ENCODE measurements around the gene VPS16.
"Not testable (repeated sequence)": the region's sequence is repeated elsewhere in the genome, so short reads cannot be mapped to it uniquely, and the experiment has no call there.

The VPS16 gene

GRCh38 chr20:2807019-2807418 lies 33.5 kb upstream of the VPS16 start:
- DNase-seq (ENCODE audit: low read depth) = no peak

- DNase-seq (ENCODE audit: low read depth) = not testable (repeated sequence)
Observed at GRCh38 chr20:2807929-2808328, 32.6 kb upstream of the VPS16 start.

- no peak for DNase-seq (ENCODE audit: low read depth)
Observed at GRCh38 chr20:2809690-2810089, 30.9 kb upstream of the VPS16 start.

DNA sequence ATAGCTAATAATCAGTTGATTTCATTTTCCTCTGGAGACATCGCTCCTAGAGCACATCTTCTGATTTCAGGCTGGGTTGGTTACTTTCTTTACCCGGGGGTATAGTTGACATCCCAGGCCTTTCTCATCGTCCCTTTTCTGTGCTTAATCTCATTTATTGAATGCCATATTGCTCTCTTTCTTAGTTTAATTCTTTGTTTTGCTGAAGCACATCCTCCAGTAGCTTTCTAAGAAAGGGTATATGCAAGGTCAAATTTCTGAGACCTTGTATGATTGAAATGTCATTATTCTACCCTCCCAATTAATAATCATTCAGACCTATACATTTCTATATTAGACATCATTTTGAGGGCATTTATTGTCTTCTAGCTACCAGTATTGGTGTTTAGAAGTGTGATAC lies 28.4 kb upstream of the VPS16 start:
- no peak for DNase-seq (ENCODE audit: low read depth)

DNA sequence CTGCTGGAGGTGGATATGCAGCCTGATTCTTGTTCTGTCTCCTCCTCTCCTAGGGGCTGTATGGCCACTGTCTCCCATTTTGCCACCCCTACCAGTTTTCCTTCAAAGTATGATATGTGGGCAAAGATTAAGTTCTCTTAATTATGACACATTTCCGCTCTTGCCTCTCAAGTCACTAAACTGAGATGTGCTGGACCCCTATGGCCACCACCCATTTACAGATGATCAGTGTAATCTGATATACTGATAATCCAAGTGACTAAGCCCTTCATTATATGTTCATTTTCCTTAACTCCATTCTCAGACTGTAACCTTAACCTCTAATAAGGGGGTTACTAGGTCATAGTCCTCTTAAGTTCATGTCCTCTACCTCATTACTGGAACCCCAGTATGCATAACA lies 26.5 kb upstream of the VPS16 start:
- no peak for DNase-seq (ENCODE audit: low read depth)

GRCh38 chr20:2814587-2815051 lies 25.9 kb upstream of the VPS16 start, which contains the start of gene C20orf141:
C20orf141 (plus strand) TSS chr20:2814987; CDS start chr20:2815185, 198 bp downstream.
- peak; percentile 100 for DNase-seq (ENCODE audit: low read depth)

DNA sequence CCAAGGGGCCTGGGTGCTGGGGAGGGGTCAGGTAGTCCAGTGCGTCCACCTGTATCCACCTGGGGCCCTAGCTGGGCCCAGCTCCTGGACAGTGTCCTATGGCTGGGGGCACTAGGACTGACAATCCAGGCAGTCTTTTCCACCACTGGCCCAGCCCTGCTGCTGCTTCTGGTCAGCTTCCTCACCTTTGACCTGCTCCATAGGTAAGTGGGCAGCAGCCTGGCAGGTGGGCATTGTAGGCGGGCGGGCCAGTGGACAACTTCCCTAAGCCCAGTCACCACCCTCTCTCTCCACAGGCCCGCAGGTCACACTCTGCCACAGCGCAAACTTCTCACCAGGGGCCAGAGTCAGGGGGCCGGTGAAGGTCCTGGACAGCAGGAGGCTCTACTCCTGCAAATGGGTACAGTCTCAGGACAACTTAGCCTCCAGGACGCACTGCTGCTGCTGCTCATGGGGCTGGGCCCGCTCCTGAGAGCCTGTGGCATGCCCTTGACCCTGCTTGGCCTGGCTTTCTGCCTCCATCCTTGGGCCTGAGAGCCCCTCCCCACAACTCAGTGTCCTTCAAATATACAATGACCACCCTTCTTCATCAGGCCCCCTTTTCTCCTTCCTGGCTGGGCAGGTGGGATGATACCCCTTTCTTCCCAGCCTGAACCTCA lies 25.2 kb upstream of the VPS16 start:
- no peak for DNase-seq (ENCODE audit: low read depth)

- DNase-seq (ENCODE audit: low read depth) = no peak
Observed at GRCh38 chr20:2816030-2816582, 24.4 kb upstream of the VPS16 start, which contains the start of gene TMEM239. TMEM239 (plus strand) TSS chr20:2816364; CDS start chr20:2816555, 191 bp downstream.

DNA sequence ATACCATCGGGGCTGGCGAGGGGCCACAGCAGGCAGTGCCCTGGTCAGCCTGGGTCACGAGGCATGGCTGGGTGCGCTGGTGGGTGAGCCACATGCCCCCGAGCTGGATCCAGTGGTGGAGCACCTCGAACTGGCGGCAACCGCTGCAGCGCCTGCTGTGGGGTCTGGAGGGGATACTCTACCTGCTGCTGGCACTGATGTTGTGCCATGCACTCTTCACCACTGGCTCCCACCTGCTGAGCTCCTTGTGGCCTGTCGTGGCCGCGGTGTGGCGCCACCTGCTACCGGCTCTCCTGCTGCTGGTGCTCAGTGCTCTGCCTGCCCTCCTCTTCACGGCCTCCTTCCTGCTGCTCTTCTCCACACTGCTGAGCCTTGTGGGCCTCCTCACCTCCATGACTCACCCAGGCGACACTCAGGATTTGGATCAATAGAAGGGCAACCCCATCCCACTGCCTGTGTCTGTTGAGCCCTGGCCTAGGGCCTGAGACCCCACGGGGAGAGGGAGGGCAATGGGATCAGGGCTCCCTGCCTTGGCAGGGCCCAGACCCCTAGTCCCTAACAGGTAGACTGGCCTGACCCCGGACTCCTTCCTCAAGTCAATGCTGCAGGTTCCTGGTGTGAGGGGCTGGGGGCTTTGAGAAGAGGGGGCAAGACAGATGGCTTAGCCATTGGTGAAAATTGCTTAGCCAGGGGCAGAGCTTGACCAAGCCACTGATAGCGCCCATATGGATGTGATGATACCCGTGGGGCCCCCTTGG lies 23.8 kb upstream of the VPS16 start:
- DNase-seq (ENCODE audit: low read depth) = no peak

DNA sequence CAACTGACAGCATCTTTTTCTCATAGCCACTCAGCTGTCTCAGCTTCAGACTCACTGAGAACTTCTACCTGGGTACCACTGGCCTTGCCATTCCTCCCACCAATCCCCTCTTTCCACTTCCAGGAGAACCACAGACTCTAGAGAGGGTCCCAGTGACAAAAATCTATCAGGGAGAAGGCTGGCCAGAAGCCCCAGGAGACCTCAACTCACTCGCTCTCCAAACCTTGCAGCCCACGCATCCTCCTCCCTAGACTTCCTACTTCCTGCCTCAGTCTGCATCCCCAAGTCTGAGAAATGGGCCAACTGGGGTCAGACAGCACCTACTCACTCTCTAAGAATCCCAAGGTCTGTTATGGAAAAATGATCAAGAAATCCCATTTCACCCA lies 23.2 kb upstream of the VPS16 start:
- no peak for DNase-seq (ENCODE audit: low read depth)

DNA sequence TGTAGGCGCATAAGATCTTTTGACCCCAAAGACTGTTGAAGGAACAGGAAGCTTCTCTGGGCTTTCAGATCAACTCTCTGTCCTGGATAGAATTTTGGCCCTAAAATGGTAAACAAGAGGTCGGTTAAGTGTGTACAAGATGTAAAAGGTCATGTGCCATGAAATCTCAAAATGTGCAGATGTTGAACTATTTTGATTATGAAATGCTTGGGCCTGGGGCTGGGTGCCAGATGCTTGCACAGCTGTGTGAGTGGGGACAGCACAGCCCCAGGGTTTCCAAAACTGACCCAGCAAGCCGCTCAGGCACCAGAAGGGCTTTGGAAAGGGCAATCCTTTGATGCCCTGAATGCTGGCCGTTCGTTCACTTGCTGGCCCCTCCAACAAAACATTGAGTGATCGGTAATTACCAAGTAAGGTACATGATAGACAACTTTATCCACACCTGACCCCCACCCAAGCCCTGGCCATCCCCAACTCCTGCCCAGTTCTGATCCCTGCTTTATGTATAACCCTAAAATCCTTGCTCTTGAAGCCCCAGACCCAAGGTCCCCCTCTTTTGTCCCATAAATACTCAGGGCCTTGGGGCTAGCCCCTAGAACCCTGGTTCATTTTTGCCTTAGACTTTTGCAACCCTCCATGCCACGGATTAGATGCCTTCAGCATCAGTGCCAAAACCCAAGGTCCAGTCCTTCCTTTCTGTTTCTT lies 22.5 kb upstream of the VPS16 start:
- no peak for DNase-seq (ENCODE audit: low read depth)

DNA sequence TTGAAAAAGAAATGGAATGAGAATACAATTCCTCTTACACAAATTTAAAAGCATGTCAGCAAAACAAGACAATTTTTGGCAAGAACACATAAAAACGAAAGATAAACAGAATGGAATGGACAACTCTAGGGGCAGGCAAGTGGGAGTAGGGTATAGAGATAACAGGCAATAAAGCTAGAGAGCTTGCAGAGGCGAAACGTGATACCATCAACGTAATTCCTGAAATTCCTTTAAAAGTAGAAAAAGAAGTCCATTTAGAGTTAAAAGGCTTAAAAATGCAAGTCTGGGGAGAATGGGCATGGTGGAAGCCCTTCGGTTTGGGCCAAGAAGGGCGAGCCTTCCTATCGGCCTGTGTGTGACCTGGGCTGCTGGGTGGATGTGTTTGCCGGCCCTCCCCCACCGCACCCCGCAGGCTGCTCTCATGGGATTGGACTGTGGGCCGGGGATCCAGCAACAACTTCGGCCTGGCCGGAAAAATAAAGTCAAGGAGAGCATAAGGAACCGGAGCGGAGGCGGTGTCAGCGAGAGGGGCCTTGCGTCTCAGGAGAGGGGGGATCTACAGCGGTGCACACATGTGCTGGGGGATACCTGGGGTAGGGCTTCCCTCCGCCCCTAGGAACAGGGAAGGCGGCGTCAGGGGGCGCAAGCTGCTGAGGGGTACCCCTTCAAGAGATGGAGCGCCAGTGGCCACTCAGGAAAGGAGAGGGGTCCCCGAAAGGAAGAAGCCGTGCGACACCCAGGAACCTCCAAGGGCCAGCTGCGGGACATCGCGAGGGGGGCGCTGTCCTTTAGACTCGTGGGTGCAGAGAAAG lies 20.3 kb upstream of the VPS16 start:
- DNase-seq (ENCODE audit: low read depth) = no peak

DNA sequence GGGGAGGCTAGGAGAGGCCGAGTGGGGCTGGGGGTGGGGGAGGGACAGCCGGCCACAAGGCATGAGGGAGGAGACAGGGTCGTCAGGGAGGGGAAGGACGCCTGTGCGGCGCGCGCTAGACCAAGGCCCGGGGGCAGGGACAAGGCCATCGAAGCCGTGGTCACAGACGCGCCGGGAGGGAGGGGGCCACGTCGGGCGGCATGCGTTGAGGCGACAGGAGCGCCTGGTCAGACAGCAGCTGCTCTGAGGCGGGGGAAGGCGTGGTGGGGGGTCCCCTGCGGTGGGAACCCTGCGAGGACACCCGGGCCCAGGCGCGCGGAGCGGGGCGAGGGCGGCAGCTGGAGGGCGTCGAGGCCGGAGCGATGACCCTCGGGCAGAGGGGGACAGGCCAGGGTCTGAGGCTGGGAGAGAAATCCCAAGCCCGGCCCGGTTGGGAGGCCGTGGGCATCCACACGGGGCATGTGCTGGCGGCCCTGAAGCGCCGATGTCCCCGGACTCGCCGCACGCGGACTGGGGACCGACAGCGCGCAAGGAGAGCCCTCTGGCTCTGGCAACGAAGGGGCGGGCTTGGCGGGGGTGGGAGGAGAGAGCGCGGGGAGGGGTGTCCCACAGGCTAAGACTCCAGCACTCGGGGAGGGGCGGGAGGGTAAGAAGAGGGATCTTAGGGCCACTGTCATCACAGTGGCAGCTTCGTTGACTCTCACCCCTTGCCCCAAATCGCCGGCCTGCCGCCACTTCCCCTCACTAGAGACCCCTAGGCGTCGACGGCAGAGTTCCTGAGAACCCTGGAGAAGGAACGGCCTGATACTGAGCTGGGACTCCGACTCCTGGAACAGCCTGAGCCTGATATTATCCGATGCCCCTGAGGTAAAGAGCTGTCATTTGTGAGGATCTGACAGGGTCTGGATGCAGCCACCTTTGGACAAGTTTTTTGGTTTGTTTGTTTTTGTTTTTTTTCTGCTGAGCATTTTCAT lies 19.4 kb upstream of the VPS16 start:
- DNase-seq (ENCODE audit: low read depth) = no peak

GRCh38 chr20:2822073-2822472 lies 18.5 kb upstream of the VPS16 start:
- no peak for DNase-seq (ENCODE audit: low read depth)

- DNase-seq (ENCODE audit: low read depth) = no peak
Observed at GRCh38 chr20:2825761-2826160, 14.8 kb upstream of the VPS16 start.

GRCh38 chr20:2826655-2827054 lies 13.9 kb upstream of the VPS16 start:
- no peak for DNase-seq (ENCODE audit: low read depth)

DNA sequence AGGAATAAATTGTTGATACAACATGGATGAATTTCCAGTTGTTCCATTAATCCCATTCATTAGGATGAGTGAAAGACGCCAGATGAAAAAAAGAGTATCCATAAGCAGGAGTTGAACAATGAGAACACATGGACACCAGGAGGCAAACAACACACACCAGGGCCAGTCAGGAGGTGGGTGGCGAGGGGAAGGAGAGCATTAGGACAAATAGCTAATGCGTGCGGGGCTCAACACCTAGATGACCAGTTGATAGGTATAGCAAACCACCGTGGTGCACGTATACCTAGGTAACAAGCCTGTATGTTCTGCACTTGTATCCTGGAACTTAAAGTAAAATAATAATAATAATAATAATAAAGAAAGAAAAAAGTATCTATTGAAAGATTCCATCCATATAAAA lies 11.2 kb upstream of the VPS16 start:
- DNase-seq (ENCODE audit: low read depth) = no peak

- DNase-seq (ENCODE audit: low read depth) = not testable (repeated sequence)
Observed at GRCh38 chr20:2831206-2831605, 9.3 kb upstream of the VPS16 start.

GRCh38 chr20:2833761-2834160 lies 6.8 kb upstream of the VPS16 start:
- DNase-seq (ENCODE audit: low read depth) = no peak

DNA sequence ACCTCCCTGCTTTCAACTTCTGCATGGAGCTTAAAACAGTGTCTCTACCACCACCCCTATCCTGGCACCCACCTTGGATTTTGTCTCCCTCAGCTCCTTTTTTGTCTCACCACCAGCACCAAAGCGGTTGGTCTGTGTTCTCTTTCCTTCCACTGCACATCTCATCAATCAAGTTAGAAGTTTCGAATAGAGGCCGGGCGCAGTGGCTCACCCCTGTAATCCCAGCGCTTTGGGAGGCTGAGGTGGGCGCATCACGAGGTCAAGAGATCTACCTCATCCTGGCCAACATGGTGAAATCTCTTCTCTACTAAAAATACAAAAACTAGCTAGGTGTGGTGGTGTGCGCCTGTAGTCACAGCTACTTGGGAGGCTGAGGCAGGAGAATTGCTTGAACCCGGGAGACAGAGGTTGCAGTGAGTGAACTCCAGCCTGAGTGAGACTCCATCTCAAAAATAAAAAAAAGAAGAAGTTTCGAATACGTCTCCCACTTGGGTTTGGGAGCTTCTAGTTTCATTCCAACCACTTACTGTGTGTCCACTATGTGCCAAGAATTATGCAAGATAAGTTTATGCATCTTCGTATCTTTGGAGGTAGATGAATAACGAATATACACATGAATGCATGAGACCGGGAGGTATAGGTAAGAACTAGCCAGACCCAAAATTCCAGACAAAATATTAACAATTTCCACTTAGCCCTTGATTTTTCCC lies 6.0 kb upstream of the VPS16 start:
- DNase-seq (ENCODE audit: low read depth) = no peak
